ENCODE measurements around the gene SYT7. TPM values are rescaled to one million over a fixed set of nuclear protein-coding genes. Genes with fewer than 3 reads are reported as not detected.

SYT7 gene
- polyA plus RNA-seq, 1 experiment: 0.04 TPM

DNA sequence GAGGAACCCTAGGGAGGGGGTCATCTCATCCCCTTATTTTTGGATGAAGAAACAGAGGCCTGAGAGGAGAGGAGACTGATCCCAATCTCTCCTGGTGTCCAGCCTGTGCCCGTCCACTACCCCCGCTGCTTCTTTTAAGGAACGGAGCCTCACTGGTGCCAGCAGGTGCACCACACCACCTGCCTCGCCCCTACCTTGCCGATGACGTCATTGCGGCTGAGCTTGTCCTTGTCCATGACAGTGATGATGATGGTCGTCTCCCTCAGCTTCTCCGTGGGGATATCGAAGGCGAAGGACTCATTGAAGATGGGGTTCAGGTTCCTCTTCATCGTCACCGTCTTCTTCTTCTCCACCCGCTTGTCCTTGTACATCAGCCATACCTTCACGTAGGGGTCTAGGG lies 58.0 kb downstream of the SYT7 start:
- POLR2A ChIA-PET: no interaction called here
- Histone ChIP-seq H3K27me3 (ENCODE audit: control insufficient read depth, insufficient read depth, low read length) (peaks cover 19% of the 10 kb centered on the region), H3K36me3 (ENCODE audit: control insufficient read depth, insufficient read depth, low read length) (no peaks in the 10 kb centered on the region), H3K4me3 (ENCODE audit: low read depth, low read length) (no peak overlapping the region)
- CTCF ChIA-PET: interaction anchor here (0.7 to 3.7 kb wide), 7 partner anchors 8 to 116 kb away, joined by 3 to 16 read pairs (median 4); no protein-coding TSS in a partner anchor
- no peak for DNase-seq (ENCODE audit: low read depth)
- TF ChIP-seq, protein P1, sequence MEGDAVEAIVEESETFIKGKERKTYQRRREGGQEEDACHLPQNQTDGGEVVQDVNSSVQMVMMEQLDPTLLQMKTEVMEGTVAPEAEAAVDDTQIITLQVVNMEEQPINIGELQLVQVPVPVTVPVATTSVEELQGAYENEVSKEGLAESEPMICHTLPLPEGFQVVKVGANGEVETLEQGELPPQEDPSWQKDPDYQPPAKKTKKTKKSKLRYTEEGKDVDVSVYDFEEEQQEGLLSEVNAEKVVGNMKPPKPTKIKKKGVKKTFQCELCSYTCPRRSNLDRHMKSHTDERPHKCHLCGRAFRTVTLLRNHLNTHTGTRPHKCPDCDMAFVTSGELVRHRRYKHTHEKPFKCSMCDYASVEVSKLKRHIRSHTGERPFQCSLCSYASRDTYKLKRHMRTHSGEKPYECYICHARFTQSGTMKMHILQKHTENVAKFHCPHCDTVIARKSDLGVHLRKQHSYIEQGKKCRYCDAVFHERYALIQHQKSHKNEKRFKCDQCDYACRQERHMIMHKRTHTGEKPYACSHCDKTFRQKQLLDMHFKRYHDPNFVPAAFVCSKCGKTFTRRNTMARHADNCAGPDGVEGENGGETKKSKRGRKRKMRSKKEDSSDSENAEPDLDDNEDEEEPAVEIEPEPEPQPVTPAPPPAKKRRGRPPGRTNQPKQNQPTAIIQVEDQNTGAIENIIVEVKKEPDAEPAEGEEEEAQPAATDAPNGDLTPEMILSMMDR (IDR thresholded peaks at IDR 0.05; ENCODE audit: insufficient read depth, low read depth, low read length): no peak

- peaks cover 7% of the 10 kb centered on the region for H3K27me3 ChIP-seq (ENCODE audit: control insufficient read depth, insufficient read depth, low read length)
- DNase-seq (ENCODE audit: low read depth): no peak
- ChIA-PET POLR2A (no interaction called here), CTCF (interaction anchor here (1.3 to 9.1 kb wide), 23 partner anchors 9 to 120 kb away, joined by 3 to 200 read pairs (median 15); partner anchors contain the start of gene LRRC10B)
- H3K36me3 ChIP-seq (ENCODE audit: control insufficient read depth, insufficient read depth, low read length): no peaks in the 10 kb centered on the region
- TF ChIP-seq, protein P1 (IDR thresholded peaks at IDR 0.05; ENCODE audit: insufficient read depth, low read depth, low read length): no peak
- no peak overlapping the region for H3K4me3 ChIP-seq (ENCODE audit: low read depth, low read length)
Measured at GRCh38 chr11:61518032-61518795, 62.7 kb downstream of the SYT7 start.

GRCh38 chr11:61516675-61517572 lies 64.0 kb downstream of the SYT7 start:
- DNase-seq (ENCODE audit: low read depth): no peak
- CTCF ChIA-PET: interaction anchor here (0.7 to 9.1 kb wide), 53 partner anchors 8 to 217 kb away, joined by 3 to 200 read pairs (median 8); partner anchors contain the start of genes CPSF7, DAGLA, LRRC10B and SDHAF2

DNA sequence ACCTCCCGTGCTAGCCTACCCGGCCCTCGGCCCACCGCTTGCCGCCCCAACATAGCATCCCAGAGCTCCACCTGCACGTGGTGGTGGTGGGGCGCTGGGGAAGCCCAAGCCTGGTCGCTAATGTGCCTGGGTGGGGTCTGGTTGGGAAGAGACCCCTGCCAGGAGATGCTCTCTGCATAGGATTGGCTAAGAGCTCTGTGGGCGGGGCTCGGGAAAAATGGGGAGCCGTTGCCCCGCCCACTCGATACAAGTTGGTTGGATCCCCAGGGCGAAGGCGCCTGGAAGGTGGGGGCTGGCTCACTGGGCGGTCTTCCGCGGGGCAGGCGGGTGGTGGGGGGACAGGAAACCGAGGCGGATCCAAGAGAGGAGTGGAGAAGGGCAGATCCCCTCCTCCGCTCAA lies 64.7 kb downstream of the SYT7 start:
- peak overlapping the region; percentile 5; the same call in 1 of the 2 replicates for H3K4me3 ChIP-seq (ENCODE audit: low read depth, low read length)
- DNase-seq (ENCODE audit: low read depth): no peak
- POLR2A ChIA-PET: interaction anchor here (0.9 kb wide), 1 partner anchor 39 kb away, joined by 3 read pairs; no protein-coding TSS in a partner anchor

More at GRCh38 chr11:61516675-61517572, 64.0 kb downstream of the SYT7 start:
- H3K4me3 ChIP-seq (ENCODE audit: low read depth, low read length): peak overlapping the region; percentile 5; the same call in 1 of the 2 replicates
- H3K27me3 ChIP-seq (ENCODE audit: control insufficient read depth, insufficient read depth, low read length): peaks cover 7% of the 10 kb centered on the region; the same call in 1 of the 2 replicates
- TF ChIP-seq, protein P1 (IDR thresholded peaks at IDR 0.05; ENCODE audit: insufficient read depth, low read depth, low read length): peak; percentile 99
- POLR2A ChIA-PET: interaction anchor here (0.9 kb wide), 1 partner anchor 40 kb away, joined by 3 read pairs; no protein-coding TSS in a partner anchor
- H3K36me3 ChIP-seq (ENCODE audit: control insufficient read depth, insufficient read depth, low read length): no peaks in the 10 kb centered on the region

More for the DNA sequence above, 64.7 kb downstream of the SYT7 start:
- no peaks in the 10 kb centered on the region for H3K36me3 ChIP-seq (ENCODE audit: control insufficient read depth, insufficient read depth, low read length)
- TF ChIP-seq, protein P1 (IDR thresholded peaks at IDR 0.05; ENCODE audit: insufficient read depth, low read depth, low read length): no peak
- H3K27me3 ChIP-seq (ENCODE audit: control insufficient read depth, insufficient read depth, low read length): peaks cover 10% of the 10 kb centered on the region; the same call in 1 of the 2 replicates
- CTCF ChIA-PET: interaction anchor here (0.7 to 9.1 kb wide), 46 partner anchors 7 to 218 kb away, joined by 3 to 200 read pairs (median 9); partner anchors contain the start of genes CPSF7, DAGLA, LRRC10B and SDHAF2

Measured in BJ (cell line).